Measurements from ENCODE around the gene AHR.
A peak's percentile ranks its signal among the peaks of the same experiment; 100 is the strongest.

Gene AHR

GRCh38 chr7:17298102-17298839 lies at the start of gene AHR:
TSS of gene AHR (plus strand) at chr7:17298652. CDS start at chr7:17299265, 613 bp downstream.
- peak; percentile 84 for DNase-seq (ENCODE audit: low spot score)

- DNase-seq (ENCODE audit: low spot score): no peak
Observed at GRCh38 chr7:17253885-17254284, 44.6 kb upstream of the AHR start.

DNA sequence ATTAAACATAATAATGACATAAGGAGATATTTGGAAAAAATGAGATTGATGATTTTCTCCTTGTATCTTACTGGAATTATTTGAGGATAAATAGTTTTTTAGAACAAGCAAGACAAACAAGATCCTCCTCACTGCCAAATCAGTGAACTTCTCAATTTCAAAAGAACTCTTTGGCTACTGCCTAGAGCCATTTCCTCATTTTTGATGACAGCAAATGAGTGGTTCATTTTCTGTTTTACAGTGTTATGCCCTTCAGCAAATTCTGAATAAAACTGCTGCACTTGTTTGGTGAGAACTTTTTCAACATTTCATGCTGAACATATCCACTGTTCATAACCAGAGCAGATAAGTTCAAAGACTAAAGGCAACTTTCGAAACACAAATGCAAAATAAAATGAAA lies 42.5 kb upstream of the AHR start:
- DNase-seq (ENCODE audit: low spot score): no peak

GRCh38 chr7:17256375-17256774 lies 42.1 kb upstream of the AHR start:
- no peak for DNase-seq (ENCODE audit: low spot score)

GRCh38 chr7:17266565-17266964 lies 31.9 kb upstream of the AHR start:
- DNase-seq (ENCODE audit: low spot score): no peak

DNA sequence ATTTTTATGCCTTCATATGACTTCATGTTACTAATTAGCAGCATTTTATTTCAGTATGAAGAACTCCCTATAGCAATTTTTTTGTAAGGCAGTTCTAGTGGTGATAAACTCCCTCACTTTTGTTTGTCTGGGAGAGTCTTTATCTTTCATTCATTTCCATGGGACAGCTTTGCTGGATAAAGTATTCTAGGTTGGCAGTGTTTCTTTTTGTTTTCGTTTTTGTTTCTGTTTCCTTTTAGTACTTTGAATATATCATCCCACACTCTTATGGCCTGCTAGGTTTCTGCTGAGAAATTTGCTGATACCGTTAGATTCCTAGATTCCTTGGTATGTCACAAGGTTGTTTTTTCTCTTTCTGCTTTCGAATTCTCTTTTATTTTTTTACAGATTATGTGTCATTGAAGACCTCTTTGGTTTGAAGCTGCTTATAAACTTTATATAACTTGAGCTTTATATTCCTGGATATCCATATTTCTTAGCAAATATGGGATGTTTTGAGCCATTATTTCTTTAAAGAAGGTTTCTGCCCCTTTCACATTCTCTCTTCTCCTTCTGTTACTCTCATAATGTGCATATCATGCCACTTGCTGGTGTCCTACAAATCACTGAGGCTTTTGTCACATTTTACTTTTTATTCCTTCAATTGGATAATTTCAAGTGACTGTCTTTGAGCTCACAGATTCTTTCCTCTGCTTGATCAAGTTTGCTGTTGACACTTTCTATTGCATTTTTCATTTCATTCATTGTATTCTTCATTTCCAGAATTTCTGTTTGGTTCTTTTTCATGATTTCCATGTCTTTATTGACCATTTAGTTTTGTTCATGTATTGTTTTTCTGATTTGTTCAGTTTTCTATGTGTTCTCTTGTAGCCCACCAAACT lies 28.9 kb upstream of the AHR start:
- DNase-seq (ENCODE audit: low spot score): no peak

DNA sequence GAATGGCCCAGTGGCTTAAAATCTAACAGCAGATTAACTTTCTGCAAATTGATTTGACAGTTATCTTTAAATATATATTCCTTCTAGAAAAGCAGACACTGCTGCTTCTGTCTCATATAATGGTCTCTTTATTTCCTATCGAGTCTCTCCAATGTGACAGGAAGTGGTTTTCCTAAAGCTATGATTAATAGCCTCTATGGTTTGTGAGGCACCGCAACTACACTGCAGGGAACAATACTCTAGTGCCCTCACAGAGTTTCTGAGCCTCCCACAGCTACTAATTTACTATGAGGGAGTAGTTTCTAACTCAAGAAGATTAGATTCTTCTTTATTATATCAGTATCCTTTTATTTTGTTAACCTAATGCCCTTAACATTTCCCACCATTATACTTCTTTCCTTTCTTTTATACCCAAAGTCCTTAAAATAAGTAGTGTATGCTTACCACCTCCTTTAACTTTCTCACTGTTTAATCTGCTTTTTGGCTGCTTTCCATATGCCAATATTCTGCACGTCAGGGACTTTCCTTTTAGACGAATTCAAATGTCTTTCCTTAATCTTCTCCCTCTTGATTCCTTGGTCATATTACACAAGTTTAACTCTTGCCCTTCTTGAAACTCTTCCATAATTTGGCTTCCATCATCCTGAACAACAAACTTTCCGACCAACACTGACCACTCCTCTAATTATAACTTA lies 23.8 kb upstream of the AHR start:
- no peak for DNase-seq (ENCODE audit: low spot score)

DNA sequence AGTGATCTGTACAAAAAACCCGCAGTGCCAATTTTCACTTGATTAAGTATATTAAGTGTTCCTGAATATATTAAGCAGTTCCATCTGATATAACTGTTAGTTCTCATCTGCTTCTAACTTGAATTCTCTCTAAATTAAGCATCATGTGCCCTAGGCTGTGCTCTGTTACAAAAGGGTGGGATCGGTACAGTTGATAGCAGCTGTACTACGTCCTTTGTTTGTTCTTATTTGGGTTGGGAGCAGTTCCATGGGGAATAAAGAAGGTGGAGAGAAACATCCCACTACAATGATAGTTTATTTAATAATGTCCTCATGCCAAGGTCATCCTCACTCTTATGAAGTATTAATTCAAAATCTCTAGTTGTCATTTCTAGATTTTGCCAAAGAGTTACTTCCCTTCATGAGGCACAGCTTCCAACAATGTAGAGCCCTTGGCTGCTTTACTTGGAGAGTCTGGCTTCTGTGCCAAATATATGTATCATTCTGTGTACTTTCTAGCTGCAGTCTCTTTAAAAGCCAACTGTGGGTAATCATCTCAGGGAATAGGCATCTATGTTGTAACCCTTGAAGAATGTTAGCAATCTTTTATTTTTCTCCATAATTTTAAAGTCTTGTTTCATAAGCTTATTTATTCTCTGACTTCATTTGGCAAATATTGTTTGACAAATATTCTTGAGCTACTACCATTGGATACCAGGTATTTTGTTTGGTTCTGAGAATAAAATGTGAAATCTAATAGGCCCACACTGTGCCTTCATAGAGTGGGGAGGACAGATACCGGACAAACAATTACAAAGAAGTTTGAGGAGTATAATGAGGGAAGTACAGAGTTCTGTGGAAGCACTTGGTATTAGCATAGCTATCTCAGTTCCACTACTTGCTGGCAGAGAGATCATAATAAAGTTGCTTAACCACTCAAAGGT lies 22.4 kb upstream of the AHR start:
- DNase-seq (ENCODE audit: low spot score): peak; percentile 48

DNA sequence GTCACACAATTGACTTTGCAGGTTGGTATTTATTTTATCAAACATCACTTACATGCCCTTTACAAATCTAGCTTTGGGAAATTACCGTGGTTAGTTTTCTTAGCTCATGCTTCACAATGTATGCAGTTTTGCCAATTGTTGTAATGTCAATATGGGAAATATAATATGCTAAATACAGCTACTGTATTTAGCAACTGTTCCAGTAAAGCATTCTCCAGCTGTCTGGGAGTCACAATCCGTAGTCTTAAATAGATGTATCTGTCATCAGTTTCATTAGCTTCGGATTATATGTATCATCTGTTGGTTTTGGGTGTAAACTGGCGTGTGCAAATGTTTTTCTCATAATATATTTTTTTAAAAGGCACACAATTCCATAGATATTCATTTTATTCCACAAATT lies 19.4 kb upstream of the AHR start:
- no peak for DNase-seq (ENCODE audit: low spot score)

DNA sequence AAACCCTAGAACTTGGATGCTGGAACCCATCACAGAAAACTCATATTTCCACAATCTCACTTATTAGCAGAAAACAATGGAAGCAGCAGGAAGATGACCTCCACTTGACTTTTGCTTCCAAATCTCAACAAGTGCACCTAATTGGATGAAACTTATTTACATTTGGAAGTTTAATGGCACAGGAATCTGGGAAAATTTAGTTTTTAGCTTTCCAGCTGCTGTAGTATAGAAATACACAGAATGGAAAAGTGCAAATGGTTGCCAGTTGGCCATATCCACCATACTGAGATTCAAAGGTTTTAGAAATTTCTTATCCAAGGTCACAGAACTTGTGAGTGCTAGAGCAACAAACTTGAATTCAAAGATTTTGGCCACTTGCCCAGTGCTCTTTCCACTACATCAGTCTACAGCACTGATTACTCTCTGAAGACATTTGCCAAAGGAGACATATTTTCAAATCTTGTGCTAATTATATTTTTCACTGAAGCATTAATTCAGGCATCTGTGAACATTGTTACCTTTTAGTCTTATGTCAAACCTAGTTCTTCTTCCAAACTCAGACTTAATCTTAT lies 9.3 kb upstream of the AHR start:
- DNase-seq (ENCODE audit: low spot score): no peak

- no peak for DNase-seq (ENCODE audit: low spot score)
Observed at GRCh38 chr7:17292843-17293242, 5.6 kb upstream of the AHR start.

- no peak for DNase-seq (ENCODE audit: low spot score)
Observed at GRCh38 chr7:17293481-17293880, 5.0 kb upstream of the AHR start.

- no peak for DNase-seq (ENCODE audit: low spot score)
Observed at GRCh38 chr7:17297243-17297642, 1.2 kb upstream of the AHR start.

DNA sequence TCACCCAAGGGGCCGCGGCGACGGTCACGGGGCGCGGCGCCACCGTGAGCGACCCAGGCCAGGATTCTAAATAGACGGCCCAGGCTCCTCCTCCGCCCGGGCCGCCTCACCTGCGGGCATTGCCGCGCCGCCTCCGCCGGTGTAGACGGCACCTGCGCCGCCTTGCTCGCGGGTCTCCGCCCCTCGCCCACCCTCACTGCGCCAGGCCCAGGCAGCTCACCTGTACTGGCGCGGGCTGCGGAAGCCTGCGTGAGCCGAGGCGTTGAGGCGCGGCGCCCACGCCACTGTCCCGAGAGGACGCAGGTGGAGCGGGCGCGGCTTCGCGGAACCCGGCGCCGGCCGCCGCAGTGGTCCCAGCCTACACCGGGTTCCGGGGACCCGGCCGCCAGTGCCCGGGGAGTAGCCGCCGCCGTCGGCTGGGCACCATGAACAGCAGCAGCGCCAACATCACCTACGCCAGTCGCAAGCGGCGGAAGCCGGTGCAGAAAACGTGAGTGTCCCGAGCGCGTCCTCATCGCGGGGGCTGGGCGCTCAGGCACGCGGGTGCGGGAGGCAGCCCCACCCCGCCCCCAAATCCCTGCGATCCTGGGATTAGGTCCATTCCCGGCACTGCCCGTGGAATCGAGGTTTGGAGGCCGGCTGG lies 509 bp downstream of the AHR start:
- DNase-seq (ENCODE audit: low spot score): peak; percentile 20

- DNase-seq (ENCODE audit: low spot score): no peak
Observed at GRCh38 chr7:17299483-17299991, 1.1 kb downstream of the AHR start.

DNA sequence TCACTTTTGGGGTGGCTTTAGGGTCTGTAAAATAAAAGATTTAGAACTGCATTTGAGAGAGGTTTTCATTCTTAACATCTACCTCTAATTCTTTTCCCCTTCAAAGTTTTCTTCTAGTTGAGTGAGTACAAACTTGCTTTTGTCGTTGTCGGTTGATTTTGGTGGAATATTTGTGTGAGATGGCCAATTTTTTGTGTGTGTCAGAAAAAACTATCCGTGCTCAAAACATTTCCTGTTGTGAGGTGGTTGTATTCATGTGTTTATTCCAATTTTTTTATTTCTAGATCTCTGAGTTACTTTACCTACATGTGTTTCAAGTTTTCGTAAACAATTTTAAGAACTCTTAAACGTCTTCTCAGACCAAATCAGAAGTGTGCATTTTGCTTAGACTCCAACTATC lies 1.6 kb downstream of the AHR start:
- no peak for DNase-seq (ENCODE audit: low spot score)

- DNase-seq (ENCODE audit: low spot score): no peak
Observed at GRCh38 chr7:17300437-17300836, 2.0 kb downstream of the AHR start.

GRCh38 chr7:17301471-17302456 lies 3.3 kb downstream of the AHR start:
- DNase-seq (ENCODE audit: low spot score): no peak

- no peak for DNase-seq (ENCODE audit: low spot score)
Observed at GRCh38 chr7:17302575-17303142, 4.2 kb downstream of the AHR start.

Data from hepatic stellate cell (primary cell).